Measurements from ENCODE around the gene MC1R.

- TF ChIP-seq CTCF (IDR thresholded peaks at IDR 0.05; ENCODE audit: insufficient read depth, low read depth, low read length) (no peak), EZH2 (IDR thresholded peaks at IDR 0.05; ENCODE audit: insufficient read depth, low read length) (no peak)
Observed at GRCh38 chr16:89936508-89936907, 17.8 kb downstream of the MC1R start.
